SK-N-MC (cell line): Measurements from ENCODE around the gene ARID1A.

Source experiments
- EZH2 ChIP-seq: fragments of 200-600 bp; sonication (generic); IDR thresholded peaks from one replicate; pipeline ENCODE4 v1.6.1; 2017; ENCODE audit warnings: antibody characterized with exemption
- FOXP2 ChIP-seq: optimal IDR thresholded peaks from 2 replicates; pipeline ENCODE3; 2011; ENCODE audit warnings: mild to moderate bottlenecking, moderate library complexity; ENCODE audit not compliant: insufficient read depth; ENCODE audit errors: extremely low read length, control extremely low read depth
- POLR2AphosphoS5 ChIP-seq: IDR thresholded peaks from 2 replicates; pipeline ENCODE4 v1.6.1; 2012; ENCODE audit warnings: mild to moderate bottlenecking, low read depth, low read length, borderline replicate concordance

- TF ChIP-seq EZH2 (no peak), POLR2AphosphoS5 (no peak), FOXP2 (no peak)
Observed at GRCh38 chr1:26794391-26794790, 98.6 kb downstream of the ARID1A start.
